Measurements from ENCODE around the gene SUGP1.

SUGP1 gene

DNA sequence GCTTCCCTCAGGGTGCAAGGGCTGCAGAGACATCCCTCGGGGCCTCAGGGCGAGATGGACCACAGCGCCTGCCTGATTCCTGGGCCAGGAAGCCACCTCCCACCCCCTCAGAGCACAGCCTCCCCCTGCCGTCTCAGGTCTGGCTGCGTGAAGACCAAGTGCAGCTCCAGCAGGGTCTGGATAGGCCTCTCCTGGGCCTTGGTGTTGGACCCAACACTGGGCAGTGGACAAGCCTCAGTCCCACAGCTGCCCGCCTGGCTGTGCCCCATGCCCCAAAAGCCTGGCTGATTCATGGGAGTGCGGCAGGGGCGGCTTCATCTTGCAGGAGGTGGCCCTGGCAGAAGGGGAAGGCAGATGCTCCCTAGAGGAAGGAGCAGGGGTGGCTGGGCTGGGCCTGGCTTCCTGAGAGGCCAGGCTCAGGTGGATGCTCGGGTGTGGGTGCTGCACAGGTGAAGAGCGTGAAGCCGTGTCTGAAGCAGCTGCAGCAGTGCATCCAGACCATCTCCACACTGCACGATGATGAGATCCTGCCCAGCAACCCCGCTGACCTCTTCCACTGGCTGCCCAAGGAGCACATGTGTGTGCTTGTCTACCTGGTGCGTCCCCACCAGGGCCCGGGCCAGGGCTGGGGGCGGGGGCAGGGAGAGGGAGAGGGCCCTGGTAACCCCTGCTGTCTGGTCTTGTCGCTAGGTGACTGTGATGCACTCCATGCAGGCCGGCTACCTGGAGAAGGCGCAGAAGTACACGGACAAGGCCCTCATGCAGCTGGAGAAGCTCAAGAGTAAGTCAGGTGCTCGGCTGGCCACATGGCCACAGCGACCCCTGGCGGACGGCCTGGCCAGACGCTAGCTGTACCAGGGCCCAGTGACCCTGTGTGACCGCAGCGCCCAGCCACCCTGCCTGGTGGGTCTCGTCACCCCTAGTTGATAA is 22.0 kb upstream of the SUGP1 start:
- H3K27me3 ChIP-seq (replicated peaks; ENCODE audit: control insufficient read depth, insufficient read depth, low read length, poor library complexity, severe bottlenecking), result no peaks in the 10 kb centered on the region
- DNase-seq, result no peak
- H3K9me3 ChIP-seq (ENCODE audit: control insufficient read depth, low read length), result no peaks in the 10 kb centered on the region
- H3K27ac ChIP-seq (ENCODE audit: insufficient read depth, low read length, poor library complexity, severe bottlenecking), result no peak overlapping the region
- H3K4me1 ChIP-seq (ENCODE audit: control insufficient read depth, insufficient read depth, low read length, poor library complexity, severe bottlenecking), result no peaks in the 10 kb centered on the region
- H3K36me3 ChIP-seq (ENCODE audit: control insufficient read depth, insufficient read depth, low read length), result peaks cover 81% of the 10 kb centered on the region
- no peak overlapping the region for H3K4me3 ChIP-seq (ENCODE audit: insufficient read depth, low read depth, low read length, poor library complexity, severe bottlenecking)

DNA sequence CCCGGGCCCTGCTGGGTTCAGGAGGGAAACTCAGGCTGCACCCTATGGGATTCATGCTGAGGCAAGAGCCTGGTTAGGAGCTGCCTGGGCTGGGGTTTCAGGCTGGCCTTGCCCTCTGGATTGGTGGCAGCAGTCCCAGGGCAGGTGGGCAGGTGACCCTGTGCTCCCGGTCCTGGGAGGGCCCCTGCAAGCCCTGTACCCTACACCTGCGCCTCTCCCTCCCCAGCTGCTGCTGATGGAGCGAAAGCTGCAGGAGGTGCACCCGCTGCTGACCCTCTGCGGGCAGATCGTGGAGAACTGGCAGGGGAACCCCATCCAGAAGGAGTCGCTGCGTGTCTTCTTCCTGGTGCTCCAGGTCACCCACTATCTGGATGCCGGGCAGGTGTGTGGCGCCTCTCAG is 20.7 kb upstream of the SUGP1 start:
- no peak for DNase-seq
- Histone ChIP-seq H3K27me3 (replicated peaks; ENCODE audit: control insufficient read depth, insufficient read depth, low read length, poor library complexity, severe bottlenecking) (no peaks in the 10 kb centered on the region), H3K9me3 (ENCODE audit: control insufficient read depth, low read length) (no peaks in the 10 kb centered on the region), H3K4me1 (ENCODE audit: control insufficient read depth, insufficient read depth, low read length, poor library complexity, severe bottlenecking) (no peaks in the 10 kb centered on the region), H3K4me3 (ENCODE audit: insufficient read depth, low read depth, low read length, poor library complexity, severe bottlenecking) (no peak overlapping the region), H3K36me3 (ENCODE audit: control insufficient read depth, insufficient read depth, low read length) (peaks cover 81% of the 10 kb centered on the region), H3K27ac (ENCODE audit: insufficient read depth, low read length, poor library complexity, severe bottlenecking) (no peak overlapping the region)

DNA sequence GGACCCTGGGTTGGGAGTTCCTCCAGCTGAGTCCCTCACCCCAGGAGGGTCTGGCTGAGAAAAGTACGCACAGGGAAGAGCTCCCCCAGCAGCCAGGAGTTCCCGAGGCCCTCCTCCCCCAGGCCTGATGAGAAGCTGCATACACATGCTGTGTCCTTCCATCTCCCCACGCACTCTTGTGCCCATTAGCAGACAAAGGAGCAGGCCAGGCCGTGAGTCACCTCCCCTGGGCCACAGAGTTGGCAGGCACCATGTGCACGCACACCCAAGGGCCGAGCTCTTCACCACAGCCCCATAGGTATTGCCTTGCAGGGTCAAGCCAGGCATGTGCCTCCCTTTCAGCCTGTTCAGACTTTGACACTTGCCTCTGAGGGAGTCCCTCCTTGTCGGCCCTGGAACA is 17.8 kb upstream of the SUGP1 start:
- no peak overlapping the region for H3K27ac ChIP-seq (ENCODE audit: insufficient read depth, low read length, poor library complexity, severe bottlenecking)
- no peaks in the 10 kb centered on the region for H3K9me3 ChIP-seq (ENCODE audit: control insufficient read depth, low read length)
- no peak for DNase-seq
- no peaks in the 10 kb centered on the region for H3K27me3 ChIP-seq (replicated peaks; ENCODE audit: control insufficient read depth, insufficient read depth, low read length, poor library complexity, severe bottlenecking)
- H3K4me3 ChIP-seq (ENCODE audit: insufficient read depth, low read depth, low read length, poor library complexity, severe bottlenecking), result no peak overlapping the region
- H3K36me3 ChIP-seq (ENCODE audit: control insufficient read depth, insufficient read depth, low read length), result peaks cover 59% of the 10 kb centered on the region
- no peaks in the 10 kb centered on the region for H3K4me1 ChIP-seq (ENCODE audit: control insufficient read depth, insufficient read depth, low read length, poor library complexity, severe bottlenecking)

DNA sequence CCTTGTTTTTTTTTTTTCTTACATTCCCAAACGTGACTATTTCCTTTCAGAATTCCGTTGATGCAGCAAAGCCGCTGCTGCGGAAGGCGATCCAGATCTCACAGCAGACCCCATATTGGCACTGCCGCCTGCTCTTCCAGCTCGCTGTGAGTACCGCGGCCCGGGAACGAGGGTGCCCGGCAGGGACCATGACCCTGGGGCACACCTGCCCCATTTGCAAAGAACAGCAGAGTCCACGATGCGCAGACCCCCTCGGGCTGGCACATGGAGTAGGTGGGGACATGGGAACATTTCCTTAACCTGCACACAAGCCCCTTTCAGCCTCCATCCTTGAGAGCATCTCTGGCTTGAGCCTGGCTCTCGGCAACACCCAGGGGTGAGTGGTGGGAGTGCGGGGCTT is 16.8 kb upstream of the SUGP1 start:
- DNase-seq, result no peak
- Histone ChIP-seq H3K27ac (ENCODE audit: insufficient read depth, low read length, poor library complexity, severe bottlenecking) (no peak overlapping the region), H3K4me3 (ENCODE audit: insufficient read depth, low read depth, low read length, poor library complexity, severe bottlenecking) (no peak overlapping the region), H3K27me3 (replicated peaks; ENCODE audit: control insufficient read depth, insufficient read depth, low read length, poor library complexity, severe bottlenecking) (no peaks in the 10 kb centered on the region), H3K36me3 (ENCODE audit: control insufficient read depth, insufficient read depth, low read length) (peaks cover 50% of the 10 kb centered on the region), H3K4me1 (ENCODE audit: control insufficient read depth, insufficient read depth, low read length, poor library complexity, severe bottlenecking) (no peaks in the 10 kb centered on the region), H3K9me3 (ENCODE audit: control insufficient read depth, low read length) (no peaks in the 10 kb centered on the region)

DNA sequence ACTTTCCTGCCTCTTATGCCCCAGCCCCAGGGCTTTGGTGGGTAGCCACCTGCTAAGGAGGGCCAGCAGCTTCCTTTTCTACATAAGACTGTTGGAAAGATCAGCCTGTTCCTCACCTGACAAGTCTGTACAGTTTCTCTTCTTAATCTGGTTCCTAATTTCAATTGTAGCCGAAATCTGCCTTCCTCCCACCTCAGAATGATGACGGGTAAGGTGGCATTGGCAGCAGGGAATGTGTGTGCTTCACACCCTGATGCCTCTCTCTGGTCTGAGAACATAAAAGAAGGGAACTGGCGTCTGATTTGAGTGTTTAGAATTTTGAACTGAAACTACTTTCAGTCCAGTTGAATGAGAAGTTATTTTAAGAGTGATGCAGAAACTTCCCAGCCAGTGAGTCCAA is 16.3 kb upstream of the SUGP1 start:
- Histone ChIP-seq H3K36me3 (ENCODE audit: control insufficient read depth, insufficient read depth, low read length) (peaks cover 49% of the 10 kb centered on the region), H3K27me3 (replicated peaks; ENCODE audit: control insufficient read depth, insufficient read depth, low read length, poor library complexity, severe bottlenecking) (no peaks in the 10 kb centered on the region), H3K27ac (ENCODE audit: insufficient read depth, low read length, poor library complexity, severe bottlenecking) (no peak overlapping the region), H3K4me1 (ENCODE audit: control insufficient read depth, insufficient read depth, low read length, poor library complexity, severe bottlenecking) (no peaks in the 10 kb centered on the region), H3K4me3 (ENCODE audit: insufficient read depth, low read depth, low read length, poor library complexity, severe bottlenecking) (no peak overlapping the region), H3K9me3 (ENCODE audit: control insufficient read depth, low read length) (no peaks in the 10 kb centered on the region)
- no peak for DNase-seq

DNA sequence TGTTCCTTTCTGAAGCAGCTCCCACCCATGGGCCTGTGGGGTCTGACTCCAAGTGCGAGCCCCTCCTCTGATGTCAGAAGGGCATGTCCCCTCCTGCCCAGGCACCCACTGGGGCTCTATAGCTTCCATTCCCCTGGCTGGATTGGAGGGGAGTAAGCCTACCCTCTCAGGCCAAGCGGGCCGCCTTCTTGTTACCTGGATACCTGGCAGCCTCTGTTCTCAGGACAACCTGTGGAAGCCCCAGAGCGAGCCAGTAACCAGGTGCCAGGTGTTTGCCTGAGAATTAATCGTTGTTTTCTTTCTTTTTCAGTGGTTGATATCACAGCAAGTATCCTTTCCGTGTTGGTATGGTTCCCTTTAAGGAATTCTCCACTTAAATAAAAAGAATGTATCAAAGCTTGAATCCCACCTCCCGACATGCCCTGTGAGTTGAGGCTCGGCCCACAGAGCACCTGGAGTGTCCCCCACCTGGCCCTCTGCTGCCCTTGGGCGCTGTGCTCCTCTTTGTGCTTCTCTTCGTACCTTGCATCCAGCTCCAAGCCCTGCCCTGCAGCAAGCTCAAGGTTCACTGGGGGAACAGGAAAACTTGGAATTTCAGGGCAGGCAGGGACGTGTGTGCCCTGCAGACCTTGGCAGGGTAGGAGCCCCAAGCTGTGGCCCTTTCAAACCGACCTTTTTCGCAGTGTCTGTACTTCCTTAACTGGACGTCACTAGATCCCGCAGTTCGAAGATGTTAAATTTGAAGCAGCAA is 15.3 kb upstream of the SUGP1 start:
- Histone ChIP-seq H3K4me1 (ENCODE audit: control insufficient read depth, insufficient read depth, low read length, poor library complexity, severe bottlenecking) (no peaks in the 10 kb centered on the region), H3K4me3 (ENCODE audit: insufficient read depth, low read depth, low read length, poor library complexity, severe bottlenecking) (no peak overlapping the region), H3K9me3 (ENCODE audit: control insufficient read depth, low read length) (no peaks in the 10 kb centered on the region), H3K27me3 (replicated peaks; ENCODE audit: control insufficient read depth, insufficient read depth, low read length, poor library complexity, severe bottlenecking) (no peaks in the 10 kb centered on the region), H3K36me3 (ENCODE audit: control insufficient read depth, insufficient read depth, low read length) (peaks cover 42% of the 10 kb centered on the region), H3K27ac (ENCODE audit: insufficient read depth, low read length, poor library complexity, severe bottlenecking) (no peak overlapping the region)
- no peak for DNase-seq

DNA sequence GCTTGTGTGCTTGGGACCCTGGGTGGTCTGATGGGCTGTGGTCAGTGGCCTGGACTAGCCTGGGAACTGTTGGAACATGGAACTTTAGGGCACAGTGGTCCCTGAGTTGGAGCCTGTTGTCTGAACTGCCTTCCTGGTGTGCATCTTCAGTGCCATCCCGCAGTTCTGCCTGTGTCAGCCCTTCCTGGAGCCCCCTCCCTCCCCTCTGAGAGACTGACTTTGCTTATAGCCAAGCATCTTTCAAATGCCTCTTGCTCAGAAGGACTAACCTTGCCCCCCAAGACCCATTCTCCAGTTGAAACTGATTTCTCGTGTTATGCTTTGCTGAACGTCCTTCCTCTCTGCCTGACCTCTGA is 14.7 kb upstream of the SUGP1 start:
- Histone ChIP-seq H3K4me1 (ENCODE audit: control insufficient read depth, insufficient read depth, low read length, poor library complexity, severe bottlenecking) (no peaks in the 10 kb centered on the region), H3K27ac (ENCODE audit: insufficient read depth, low read length, poor library complexity, severe bottlenecking) (no peak overlapping the region), H3K36me3 (ENCODE audit: control insufficient read depth, insufficient read depth, low read length) (peaks cover 42% of the 10 kb centered on the region), H3K27me3 (replicated peaks; ENCODE audit: control insufficient read depth, insufficient read depth, low read length, poor library complexity, severe bottlenecking) (no peaks in the 10 kb centered on the region), H3K9me3 (ENCODE audit: control insufficient read depth, low read length) (no peaks in the 10 kb centered on the region), H3K4me3 (ENCODE audit: insufficient read depth, low read depth, low read length, poor library complexity, severe bottlenecking) (no peak overlapping the region)
- no peak for DNase-seq

DNA sequence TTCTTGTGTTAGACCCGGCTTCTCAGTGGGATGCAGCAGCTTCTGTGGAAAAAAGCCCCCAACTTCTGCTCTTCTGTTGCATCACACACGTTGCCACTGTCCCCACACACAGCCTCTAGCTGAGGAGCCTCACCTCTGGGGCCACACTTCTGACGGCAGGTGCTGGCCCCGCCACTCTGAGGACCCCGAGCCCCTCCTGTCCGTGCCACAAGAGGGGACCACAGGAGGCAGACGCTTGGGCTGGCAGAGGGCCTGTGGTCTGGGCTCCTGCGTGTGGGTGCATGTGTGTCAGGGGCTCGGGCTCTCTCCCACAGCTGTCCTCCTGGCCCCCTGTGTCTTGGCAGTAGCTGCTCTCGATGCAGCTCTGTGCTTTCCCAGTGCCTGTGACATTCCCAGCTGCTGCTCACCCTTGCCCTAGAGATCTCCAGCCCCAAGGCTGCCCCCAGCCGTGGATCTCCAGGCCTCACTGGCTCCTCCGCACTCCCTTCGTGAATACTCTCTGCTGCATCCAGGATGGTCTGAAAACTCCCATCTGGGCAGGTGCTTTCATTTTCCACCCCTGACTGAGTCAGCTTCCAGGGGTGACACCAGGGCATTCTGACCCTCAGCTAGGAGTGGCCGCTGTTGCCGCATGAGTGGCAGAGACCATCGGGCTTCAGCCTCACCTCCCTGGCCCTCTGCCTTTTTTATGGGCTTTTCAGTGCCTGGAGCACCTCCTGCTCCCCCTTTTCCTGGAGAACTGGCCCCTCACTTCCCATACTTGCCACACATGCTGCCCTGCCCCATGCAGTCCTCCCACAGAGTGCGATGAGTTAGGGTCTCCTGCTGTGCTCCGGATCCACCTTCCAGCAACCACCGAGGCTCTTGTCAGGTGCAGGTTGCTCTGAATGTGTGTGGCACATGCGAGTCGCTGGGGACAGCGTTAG is 14.0 kb upstream of the SUGP1 start:
- no peak overlapping the region for H3K4me3 ChIP-seq (ENCODE audit: insufficient read depth, low read depth, low read length, poor library complexity, severe bottlenecking)
- no peak for DNase-seq
- H3K27me3 ChIP-seq (replicated peaks; ENCODE audit: control insufficient read depth, insufficient read depth, low read length, poor library complexity, severe bottlenecking), result no peaks in the 10 kb centered on the region
- peaks cover 46% of the 10 kb centered on the region for H3K36me3 ChIP-seq (ENCODE audit: control insufficient read depth, insufficient read depth, low read length)
- H3K27ac ChIP-seq (ENCODE audit: insufficient read depth, low read length, poor library complexity, severe bottlenecking), result no peak overlapping the region
- no peaks in the 10 kb centered on the region for H3K9me3 ChIP-seq (ENCODE audit: control insufficient read depth, low read length)
- H3K4me1 ChIP-seq (ENCODE audit: control insufficient read depth, insufficient read depth, low read length, poor library complexity, severe bottlenecking), result no peaks in the 10 kb centered on the region

DNA sequence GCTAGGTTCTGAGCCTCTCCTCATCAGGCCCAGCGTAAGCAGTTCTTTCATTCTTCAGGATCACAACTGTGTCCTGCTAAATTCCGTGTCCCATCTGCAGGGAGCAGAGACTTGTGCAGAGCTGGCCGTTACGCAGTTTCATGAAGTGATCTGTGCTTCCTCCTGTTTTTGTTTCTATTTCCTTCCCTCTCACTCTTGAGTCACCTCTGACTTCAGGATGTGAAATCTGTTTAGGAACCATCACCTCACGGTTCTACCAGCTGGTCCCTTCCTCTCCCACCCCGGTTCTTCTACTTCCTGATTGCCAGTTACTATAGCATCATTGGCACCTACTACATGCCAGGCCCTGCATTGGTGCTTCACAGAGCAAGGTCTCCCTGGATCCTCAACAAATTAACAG is 8.8 kb upstream of the SUGP1 start:
- Histone ChIP-seq H3K27ac (ENCODE audit: insufficient read depth, low read length, poor library complexity, severe bottlenecking) (no peak overlapping the region), H3K27me3 (replicated peaks; ENCODE audit: control insufficient read depth, insufficient read depth, low read length, poor library complexity, severe bottlenecking) (no peaks in the 10 kb centered on the region), H3K4me1 (ENCODE audit: control insufficient read depth, insufficient read depth, low read length, poor library complexity, severe bottlenecking) (peaks cover 3% of the 10 kb centered on the region), H3K4me3 (ENCODE audit: insufficient read depth, low read depth, low read length, poor library complexity, severe bottlenecking) (no peak overlapping the region), H3K36me3 (ENCODE audit: control insufficient read depth, insufficient read depth, low read length) (peaks cover 34% of the 10 kb centered on the region), H3K9me3 (ENCODE audit: control insufficient read depth, low read length) (no peaks in the 10 kb centered on the region)
- DNase-seq, result no peak

All from effector memory CD4-positive, alpha-beta T cell (primary cell).